ENCODE results near the gene PRDX2. TPM values are rescaled to one million over a fixed set of nuclear protein-coding genes. Genes with fewer than 3 reads are reported as not detected.

PRDX2 gene
- total RNA-seq, 1 experiment from 2014 or later, result 746 TPM

- no peaks in the 10 kb centered on the region for H3K9me2 ChIP-seq (replicated peaks; ENCODE audit: low read length)
- H3K36me3 ChIP-seq (ENCODE audit: low read depth, low read length), result peaks cover 6% of the 10 kb centered on the region; the same call in 1 of the 2 replicates
- no peak overlapping the region for H2AFZ ChIP-seq (ENCODE audit: low read length)
- no TSS peak for BruUV-seq (replicated peaks)
- H4K20me1 ChIP-seq (ENCODE audit: low read length), result no peaks in the 10 kb centered on the region
- ChIA-PET POLR2A (ENCODE audit: unreplicated experiment) (no interaction called here), CTCF (no interaction called here)
- DNase-seq (no peak), ATAC-seq (no peak)
- H3K9ac ChIP-seq (ENCODE audit: low read length), result no peak overlapping the region
- H3K4me2 ChIP-seq (ENCODE audit: low read length), result no peak overlapping the region
- H3F3A ChIP-seq (ENCODE audit: low read length, unreplicated experiment), result peaks cover 4% of the 10 kb centered on the region
- H3K4me3 ChIP-seq (ENCODE audit: low read length), result no peak overlapping the region
- H3K27ac ChIP-seq (ENCODE audit: low read length), result no peak overlapping the region
- H3K9me3 ChIP-seq (ENCODE audit: low read length), result no peaks in the 10 kb centered on the region
- no peaks in the 10 kb centered on the region for H3K27me3 ChIP-seq (ENCODE audit: low read length)
- TF ChIP-seq EZH2 (IDR thresholded peaks at IDR 0.05; ENCODE audit: low read length, unreplicated experiment) (no peak), EZH2phosphoT487 (IDR thresholded peaks at IDR 0.05; ENCODE audit: borderline replicate concordance, low read length) (no peak), CTCF (conservative IDR thresholded peaks at IDR 0.05; ENCODE audit: low read depth, low read length) (no peak)
- intact Hi-C loops (cut with micrococcal nuclease), result no loop called here
- no peaks in the 10 kb centered on the region for H3K79me2 ChIP-seq (ENCODE audit: low read length)
- peaks cover 18% of the 10 kb centered on the region for H3K4me1 ChIP-seq (ENCODE audit: insufficient read depth, low read length)
Observed at GRCh38 chr19:12772323-12772722, 29.3 kb downstream of the PRDX2 start.

GRCh38 chr19:12770922-12771321 is 30.7 kb downstream of the PRDX2 start:
- Histone ChIP-seq H3K4me3 (ENCODE audit: low read length) (no peak overlapping the region), H4K20me1 (ENCODE audit: low read length) (no peaks in the 10 kb centered on the region), H2AFZ (ENCODE audit: low read length) (no peak overlapping the region), H3K36me3 (ENCODE audit: low read depth, low read length) (peaks cover 6% of the 10 kb centered on the region; the same call in 1 of the 2 replicates), H3K9ac (ENCODE audit: low read length) (no peak overlapping the region), H3K9me2 (replicated peaks; ENCODE audit: low read length) (no peaks in the 10 kb centered on the region), H3K79me2 (ENCODE audit: low read length) (no peaks in the 10 kb centered on the region), H3K27ac (ENCODE audit: low read length) (no peak overlapping the region), H3K4me1 (ENCODE audit: insufficient read depth, low read length) (peaks cover 18% of the 10 kb centered on the region), H3K9me3 (ENCODE audit: low read length) (no peaks in the 10 kb centered on the region), H3F3A (ENCODE audit: low read length, unreplicated experiment) (peaks cover 4% of the 10 kb centered on the region), H3K4me2 (ENCODE audit: low read length) (no peak overlapping the region), H3K27me3 (ENCODE audit: low read length) (no peaks in the 10 kb centered on the region)
- no TSS peak for BruUV-seq (replicated peaks)
- ChIA-PET CTCF (no interaction called here), POLR2A (ENCODE audit: unreplicated experiment) (no interaction called here)
- intact Hi-C loops (cut with micrococcal nuclease), result no loop called here
- TF ChIP-seq EZH2 (IDR thresholded peaks at IDR 0.05; ENCODE audit: low read length, unreplicated experiment), result no peak
- ATAC-seq (no peak), DNase-seq (no peak)

- ChIA-PET POLR2A (ENCODE audit: unreplicated experiment) (no interaction called here), CTCF (no interaction called here)
- no TSS peak for BruUV-seq (replicated peaks)
- Histone ChIP-seq H3K4me2 (ENCODE audit: low read length) (no peak overlapping the region), H4K20me1 (ENCODE audit: low read length) (no peaks in the 10 kb centered on the region), H3F3A (ENCODE audit: low read length, unreplicated experiment) (peaks cover 4% of the 10 kb centered on the region), H3K9ac (ENCODE audit: low read length) (no peak overlapping the region), H3K36me3 (ENCODE audit: low read depth, low read length) (peaks cover 12% of the 10 kb centered on the region; the same call in 1 of the 2 replicates), H3K27ac (ENCODE audit: low read length) (no peak overlapping the region), H3K9me3 (ENCODE audit: low read length) (no peaks in the 10 kb centered on the region), H3K79me2 (ENCODE audit: low read length) (no peaks in the 10 kb centered on the region), H3K27me3 (ENCODE audit: low read length) (no peaks in the 10 kb centered on the region), H3K4me1 (ENCODE audit: insufficient read depth, low read length) (peaks cover 14% of the 10 kb centered on the region), H3K4me3 (ENCODE audit: low read length) (no peak overlapping the region), H2AFZ (ENCODE audit: low read length) (no peak overlapping the region), H3K9me2 (replicated peaks; ENCODE audit: low read length) (no peaks in the 10 kb centered on the region)
- TF ChIP-seq EZH2phosphoT487 (IDR thresholded peaks at IDR 0.05; ENCODE audit: borderline replicate concordance, low read length) (no peak), EZH2 (IDR thresholded peaks at IDR 0.05; ENCODE audit: low read length, unreplicated experiment) (no peak), CTCF (conservative IDR thresholded peaks at IDR 0.05; ENCODE audit: low read depth, low read length) (no peak)
- ATAC-seq (no peak), DNase-seq (no peak)
- intact Hi-C loops (cut with micrococcal nuclease), result no loop called here
Observed at GRCh38 chr19:12769689-12770088, 31.9 kb downstream of the PRDX2 start.

Measured in PC-3 (cell line).